ENCODE measurements around the gene DIRAS1.

- TF ChIP-seq, protein P1, sequence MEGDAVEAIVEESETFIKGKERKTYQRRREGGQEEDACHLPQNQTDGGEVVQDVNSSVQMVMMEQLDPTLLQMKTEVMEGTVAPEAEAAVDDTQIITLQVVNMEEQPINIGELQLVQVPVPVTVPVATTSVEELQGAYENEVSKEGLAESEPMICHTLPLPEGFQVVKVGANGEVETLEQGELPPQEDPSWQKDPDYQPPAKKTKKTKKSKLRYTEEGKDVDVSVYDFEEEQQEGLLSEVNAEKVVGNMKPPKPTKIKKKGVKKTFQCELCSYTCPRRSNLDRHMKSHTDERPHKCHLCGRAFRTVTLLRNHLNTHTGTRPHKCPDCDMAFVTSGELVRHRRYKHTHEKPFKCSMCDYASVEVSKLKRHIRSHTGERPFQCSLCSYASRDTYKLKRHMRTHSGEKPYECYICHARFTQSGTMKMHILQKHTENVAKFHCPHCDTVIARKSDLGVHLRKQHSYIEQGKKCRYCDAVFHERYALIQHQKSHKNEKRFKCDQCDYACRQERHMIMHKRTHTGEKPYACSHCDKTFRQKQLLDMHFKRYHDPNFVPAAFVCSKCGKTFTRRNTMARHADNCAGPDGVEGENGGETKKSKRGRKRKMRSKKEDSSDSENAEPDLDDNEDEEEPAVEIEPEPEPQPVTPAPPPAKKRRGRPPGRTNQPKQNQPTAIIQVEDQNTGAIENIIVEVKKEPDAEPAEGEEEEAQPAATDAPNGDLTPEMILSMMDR (IDR thresholded peaks at IDR 0.05; ENCODE audit: insufficient read depth, low read length, poor library complexity, severe bottlenecking), result no peak
- no peak for TF ChIP-seq EZH2phosphoT487 (conservative IDR thresholded peaks at IDR 0.05; ENCODE audit: low read length)
These were observed 35.3 kb upstream of the DIRAS1 start for GRCh38 chr19:2756477-2756876.
